Urothelium cell line (cell line): Measurements from ENCODE around the gene GALNT15.

Experiments
- DNase-seq: peaks from one replicate; pipeline ENCODE4 v3.0.0; 2011; ENCODE audit warnings: low spot score, mixed read lengths
- FAIRE-seq: peaks from 2 replicates; lab custom pipeline; 2011; peaks lifted over from hg19 to GRCh38; lab: Jason Lieb, UNC

The GALNT15 gene

DNA sequence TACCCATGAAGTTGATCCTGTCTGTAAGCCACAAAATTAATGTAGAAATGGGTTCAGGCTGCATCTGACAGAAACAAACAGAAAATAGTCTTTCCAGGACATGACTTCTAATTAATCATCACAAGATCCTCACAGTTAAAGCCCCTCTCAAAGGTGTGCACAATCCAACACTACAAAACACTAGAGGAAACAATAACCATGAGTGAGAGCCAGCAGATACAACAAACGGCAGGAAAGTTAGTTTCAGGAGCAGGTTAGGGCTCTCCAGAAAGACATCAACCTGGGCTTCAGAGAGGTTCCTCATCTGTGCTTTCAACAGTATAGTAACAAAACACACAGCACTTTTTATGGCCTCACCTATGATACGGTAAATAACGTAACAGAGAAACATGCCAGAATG lies 47.5 kb downstream of the GALNT15 start:
- FAIRE-seq (no peak), DNase-seq (no peak)

DNA sequence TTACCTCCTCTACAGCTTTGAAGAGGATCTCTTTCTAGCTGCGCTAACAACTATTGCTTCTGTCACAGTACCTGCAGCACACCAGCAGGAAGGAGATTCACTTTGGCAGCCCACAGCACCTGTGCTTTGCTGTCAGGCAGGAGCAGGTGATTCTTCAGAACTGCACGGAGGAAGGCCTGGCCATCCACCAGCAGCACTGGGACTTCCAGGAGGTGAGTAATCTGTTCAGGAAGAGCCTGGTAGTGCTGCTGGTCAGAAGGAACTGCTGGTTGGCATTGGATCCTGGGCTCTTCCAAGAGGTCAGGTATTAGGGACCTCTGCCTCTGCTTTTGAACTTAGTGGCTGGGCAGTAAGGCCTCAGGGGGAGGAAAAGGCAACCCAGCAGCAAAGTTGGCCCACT lies 48.1 kb downstream of the GALNT15 start:
- no peak for FAIRE-seq

DNA sequence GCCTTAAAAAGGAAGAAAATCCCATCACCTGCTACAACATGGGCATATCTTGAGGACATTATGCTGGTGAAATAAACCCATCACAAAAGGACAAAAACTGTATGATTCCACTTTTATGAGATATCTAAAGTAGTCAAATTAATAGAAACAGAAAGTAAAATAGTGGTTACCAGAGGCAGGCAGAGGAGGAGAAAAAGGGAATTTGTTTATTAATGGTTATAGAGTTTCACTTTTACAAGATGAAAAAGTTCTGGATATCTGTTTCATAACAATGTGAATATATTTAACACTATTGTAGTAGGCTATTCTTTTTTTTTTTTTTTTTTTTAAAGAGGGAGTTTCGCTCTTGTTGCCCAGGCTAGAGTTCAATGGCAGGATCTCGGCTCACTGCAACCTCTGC lies 49.8 kb downstream of the GALNT15 start:
- DNase-seq (no peak), FAIRE-seq (no peak)

More for the DNA sequence above, 48.1 kb downstream of the GALNT15 start:
- DNase-seq, result no peak

DNA sequence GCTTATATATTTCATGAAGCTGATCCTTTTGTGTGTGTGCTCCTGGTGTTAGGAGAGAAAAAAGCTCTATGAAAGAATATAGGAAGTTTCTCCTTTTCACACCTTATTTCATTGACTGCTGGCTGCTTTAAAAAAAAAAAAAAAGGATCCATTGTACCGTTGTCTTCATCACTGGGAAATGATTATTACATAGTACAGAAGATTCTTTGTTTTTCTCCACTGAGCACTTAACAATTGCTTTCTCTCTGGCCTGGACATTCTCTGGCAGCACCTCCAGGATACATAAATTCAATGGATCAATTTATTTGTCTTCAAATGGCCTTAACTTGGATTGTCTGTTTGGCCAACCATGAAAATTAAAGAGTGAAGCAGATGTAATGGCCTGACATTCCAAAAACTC lies 53.1 kb downstream of the GALNT15 start:
- DNase-seq (no peak), FAIRE-seq (no peak)

DNA sequence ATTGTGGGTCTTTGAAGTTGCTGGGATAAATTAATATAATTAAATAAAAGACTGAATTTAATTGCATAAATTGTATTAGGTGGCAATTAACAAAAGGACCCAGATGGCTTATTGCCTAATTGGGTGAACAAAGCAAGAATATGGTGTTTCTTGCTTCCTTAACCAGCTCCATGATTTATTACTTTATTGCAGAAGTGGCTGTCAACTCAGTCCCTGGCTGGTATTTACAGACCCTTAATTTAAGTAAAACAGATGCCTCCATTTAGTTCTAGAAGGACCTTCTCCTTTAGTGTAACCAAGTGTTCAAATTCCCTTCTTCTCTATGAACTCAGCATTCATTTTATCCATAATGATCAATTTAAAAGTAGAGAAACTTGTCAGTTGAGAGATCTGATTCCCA lies 55.2 kb downstream of the GALNT15 start:
- FAIRE-seq, result no peak
- DNase-seq, result no peak

DNA sequence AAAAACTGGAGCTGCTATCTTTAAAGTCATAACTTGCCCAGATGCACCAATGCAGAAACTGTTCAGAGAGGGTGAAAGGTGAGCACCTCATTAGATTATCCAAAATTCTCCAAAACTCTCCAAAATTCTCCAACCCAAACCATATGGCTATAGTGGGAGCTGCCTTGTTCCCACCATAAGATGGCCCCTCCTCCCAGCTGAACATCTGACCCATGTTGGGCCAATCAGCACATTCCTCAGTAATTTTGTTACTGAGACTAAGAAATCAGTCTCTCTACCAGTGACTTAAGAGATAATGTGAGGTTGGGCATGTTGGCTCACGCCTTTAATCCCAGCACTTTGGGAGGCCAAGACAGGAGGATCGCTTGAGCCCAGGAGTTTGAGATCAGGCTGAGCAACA lies 57.5 kb downstream of the GALNT15 start:
- DNase-seq, result no peak
- FAIRE-seq, result no peak

DNA sequence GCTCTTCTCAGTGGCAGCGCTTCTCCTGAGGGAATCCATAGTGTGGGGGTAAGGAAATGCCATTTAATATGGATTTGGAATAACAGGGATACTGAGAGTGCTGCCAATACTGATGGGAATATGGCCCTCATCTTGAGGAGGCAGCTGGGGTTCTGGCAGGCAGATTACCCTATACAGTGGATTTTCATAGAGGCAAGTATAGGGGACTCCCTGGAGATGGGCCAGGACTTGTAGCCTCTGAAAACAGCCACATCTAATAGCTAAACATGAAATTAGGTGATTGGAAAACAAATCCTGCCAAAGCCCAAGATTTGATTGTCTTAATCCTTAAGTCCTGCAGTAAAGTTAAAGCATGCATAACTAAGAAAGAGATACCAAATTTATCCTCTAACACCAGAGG lies 59.3 kb downstream of the GALNT15 start:
- no peak for FAIRE-seq
- DNase-seq, result no peak

DNA sequence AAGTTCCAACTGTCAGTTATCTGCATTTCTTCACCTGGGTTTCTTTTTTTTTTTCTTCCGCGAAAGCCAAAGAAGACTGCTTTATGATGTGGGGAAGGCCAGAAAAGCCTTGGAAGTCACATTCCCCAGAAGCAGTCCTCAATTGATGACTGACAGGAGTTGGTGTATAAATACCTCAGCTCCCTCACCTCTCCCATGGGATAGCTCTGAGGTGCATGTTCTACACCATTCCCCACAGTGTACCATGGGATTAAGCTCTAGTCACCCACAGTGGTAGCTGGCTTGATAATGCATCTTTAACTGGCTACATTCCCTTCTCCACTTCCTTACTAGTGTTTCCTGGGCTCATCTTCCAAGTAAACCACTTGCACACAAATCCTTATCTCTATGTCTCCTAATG lies 59.8 kb downstream of the GALNT15 start:
- DNase-seq, result no peak
- no peak for FAIRE-seq

DNA sequence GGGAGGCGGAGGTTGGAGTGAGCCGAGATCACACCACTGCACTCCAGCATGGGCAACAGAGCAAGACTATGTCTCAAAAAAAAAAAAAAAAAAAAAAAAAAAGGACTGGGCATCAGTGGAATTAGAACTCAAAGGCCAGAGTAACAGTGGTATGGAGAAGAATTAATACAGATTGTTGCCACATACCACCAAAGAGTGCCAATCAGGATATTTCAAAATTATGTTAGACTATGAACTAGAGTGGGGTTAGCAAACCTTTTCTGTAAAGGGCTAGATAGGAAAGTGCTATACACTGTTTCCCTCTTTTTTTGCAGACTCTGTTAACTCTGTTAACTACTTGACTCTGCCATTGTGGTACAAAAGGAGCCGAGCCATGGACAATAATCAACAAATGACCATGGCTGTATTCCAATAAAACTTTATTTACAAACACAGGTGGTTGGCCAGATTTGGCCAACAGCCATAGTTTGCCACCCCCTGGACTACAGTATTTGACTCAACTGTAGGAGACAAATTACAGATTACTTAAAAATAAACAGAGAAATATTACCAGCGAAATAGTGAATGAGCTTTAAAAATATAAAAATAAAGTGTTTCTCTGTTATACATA lies 61.7 kb downstream of the GALNT15 start:
- DNase-seq, result no peak
- no peak for FAIRE-seq

DNA sequence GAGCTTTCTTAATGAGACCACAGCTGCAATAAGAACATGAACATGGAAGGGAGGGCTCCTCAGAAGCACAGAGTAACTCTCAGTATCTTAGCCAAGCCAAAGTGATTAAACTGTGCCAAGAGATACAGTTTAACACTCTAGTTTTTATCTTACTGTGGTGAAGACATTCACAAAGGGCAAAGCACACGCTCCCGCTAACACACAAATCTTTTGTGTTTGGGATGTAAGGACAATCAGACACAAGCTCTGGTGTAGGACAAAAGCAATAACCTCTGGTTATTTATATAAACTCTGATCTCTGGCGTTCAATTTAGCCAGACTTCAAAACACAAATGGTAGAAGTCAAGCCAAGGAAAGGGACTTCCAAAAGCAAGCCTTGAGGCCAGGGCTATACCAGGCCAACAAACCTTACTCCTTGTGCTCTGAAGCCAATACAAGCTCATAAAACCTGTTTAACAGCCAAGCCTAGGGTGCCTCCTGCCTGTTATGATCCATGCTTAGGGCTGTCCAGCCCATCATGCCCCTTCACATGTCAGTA lies 62.4 kb downstream of the GALNT15 start:
- DNase-seq, result no peak
- no peak for FAIRE-seq

DNA sequence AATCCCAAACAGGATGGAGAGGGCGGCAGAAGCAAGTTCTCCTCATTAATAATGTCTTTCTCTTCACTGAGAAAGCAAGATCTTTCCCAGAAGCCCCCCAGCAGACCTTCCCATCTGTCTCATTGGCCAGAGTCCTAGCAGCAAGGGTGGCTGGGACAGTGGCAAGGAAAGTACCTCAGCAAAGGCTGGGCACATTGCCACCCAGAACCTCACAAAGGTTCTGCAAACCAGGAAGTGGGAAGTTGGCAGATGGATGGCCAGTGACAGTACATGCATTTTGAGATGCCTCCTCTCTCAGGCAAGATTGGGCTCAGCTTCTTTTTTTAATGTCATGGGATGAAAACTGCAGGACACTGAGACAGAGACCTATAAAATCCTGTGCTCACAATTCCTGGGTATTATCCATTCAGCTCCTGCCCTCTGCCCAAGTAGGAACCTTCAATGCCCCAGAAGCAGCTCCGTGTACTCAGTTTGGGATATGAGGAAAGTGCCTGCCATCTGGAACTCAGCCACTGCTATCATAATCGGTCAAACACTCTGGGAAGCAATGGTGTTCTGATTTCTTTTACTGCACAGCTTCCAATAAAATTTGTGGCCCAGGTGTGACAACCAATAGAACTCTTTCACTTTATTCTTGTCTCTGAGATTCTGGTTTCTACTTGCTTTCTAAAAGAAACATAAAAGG lies 64.7 kb downstream of the GALNT15 start:
- FAIRE-seq (no peak), DNase-seq (no peak)

DNA sequence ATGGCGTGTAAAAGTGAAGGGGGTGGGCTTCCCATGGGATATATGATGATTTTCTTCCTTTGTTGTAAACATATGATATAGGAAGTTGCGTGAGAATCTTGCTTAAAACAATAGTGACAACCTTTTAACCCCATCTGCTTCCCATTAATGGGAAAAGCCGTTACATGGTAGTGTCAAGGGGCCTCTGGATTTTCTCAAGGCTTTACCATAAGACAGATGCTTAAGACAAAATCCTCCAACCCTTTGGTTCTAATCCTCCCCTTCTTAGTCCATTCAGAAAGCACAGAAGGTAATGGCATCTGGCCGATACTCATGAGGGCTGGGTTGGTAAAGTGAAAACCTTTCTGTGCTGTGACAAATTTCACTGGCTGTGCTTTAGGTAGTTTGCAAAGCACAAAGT lies 65.3 kb downstream of the GALNT15 start:
- no peak for DNase-seq
- no peak for FAIRE-seq

DNA sequence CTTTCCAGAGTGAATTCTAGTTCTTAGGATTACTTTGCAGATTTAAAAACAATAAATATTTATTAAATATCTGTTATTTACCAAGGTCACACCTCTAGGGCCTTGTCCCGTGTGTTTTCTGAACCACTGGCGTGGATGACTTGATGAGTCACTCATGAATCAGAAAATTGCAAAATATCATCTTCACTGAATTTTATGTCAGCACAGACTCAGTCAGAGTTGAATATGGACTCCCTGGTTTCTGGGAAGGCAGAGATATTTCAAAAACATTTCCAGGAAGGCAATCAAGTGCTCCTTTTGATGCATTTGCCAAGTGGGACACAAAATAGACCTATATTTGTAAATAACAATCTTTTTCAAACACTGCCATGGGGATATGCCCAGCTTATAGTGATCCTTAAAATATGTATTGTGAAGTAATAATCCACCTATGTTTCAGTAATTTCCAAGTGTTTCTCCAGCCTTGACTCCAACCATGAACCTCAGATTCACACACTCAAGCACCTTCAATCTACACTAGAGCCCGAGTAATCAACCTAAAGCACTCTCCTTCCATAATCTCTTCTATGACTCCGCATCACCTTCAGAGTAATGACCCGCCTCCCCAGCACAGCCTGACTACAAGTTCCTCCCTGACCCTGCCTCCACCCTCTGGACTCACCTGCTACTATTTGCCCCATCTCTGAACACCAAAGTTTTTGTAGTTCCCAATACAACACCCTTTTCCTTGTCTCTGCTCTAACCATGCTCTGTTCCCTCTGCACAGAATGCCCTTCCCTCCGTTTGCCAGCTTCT lies 65.9 kb downstream of the GALNT15 start:
- FAIRE-seq (no peak), DNase-seq (peak; percentile 37)

DNA sequence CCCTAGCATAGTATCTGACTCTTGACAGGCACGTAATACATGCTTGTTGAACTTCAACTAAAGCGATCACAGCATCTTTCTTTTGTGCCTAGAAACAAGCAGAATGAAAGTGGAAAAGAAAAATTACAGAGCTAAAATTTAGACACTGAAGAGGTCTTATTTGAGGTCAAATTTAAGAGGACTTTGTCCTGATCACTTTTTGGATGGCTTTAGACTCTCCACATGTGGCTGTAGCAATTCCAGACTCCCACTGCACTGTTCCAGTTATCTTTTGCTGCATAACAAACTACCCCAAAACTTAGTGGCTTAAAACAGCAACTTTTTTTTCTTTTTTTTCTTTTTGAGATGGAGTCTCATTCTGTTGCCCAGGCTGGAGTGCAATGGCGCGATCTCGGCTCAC lies 66.7 kb downstream of the GALNT15 start:
- FAIRE-seq (no peak), DNase-seq (no peak)

DNA sequence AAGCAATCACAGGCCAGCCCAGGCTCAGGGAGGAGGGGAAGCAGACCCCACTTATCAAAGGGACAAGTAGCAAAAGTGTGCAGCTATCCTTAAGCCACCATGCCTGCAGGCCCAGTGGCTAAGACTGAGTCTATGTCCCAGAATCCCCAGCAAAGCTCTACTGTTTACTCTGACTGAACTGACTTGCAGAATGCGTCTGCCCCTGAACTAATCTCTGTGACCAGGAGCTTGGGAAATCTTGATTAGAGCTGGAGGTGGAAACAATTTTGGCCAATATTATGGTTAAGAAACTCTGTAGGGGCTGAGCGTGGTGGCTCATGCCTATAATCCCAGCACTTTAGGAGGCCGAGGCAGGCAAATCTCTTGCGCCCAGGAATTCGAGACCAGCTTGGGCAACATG lies 67.7 kb downstream of the GALNT15 start:
- FAIRE-seq, result no peak
- no peak for DNase-seq

DNA sequence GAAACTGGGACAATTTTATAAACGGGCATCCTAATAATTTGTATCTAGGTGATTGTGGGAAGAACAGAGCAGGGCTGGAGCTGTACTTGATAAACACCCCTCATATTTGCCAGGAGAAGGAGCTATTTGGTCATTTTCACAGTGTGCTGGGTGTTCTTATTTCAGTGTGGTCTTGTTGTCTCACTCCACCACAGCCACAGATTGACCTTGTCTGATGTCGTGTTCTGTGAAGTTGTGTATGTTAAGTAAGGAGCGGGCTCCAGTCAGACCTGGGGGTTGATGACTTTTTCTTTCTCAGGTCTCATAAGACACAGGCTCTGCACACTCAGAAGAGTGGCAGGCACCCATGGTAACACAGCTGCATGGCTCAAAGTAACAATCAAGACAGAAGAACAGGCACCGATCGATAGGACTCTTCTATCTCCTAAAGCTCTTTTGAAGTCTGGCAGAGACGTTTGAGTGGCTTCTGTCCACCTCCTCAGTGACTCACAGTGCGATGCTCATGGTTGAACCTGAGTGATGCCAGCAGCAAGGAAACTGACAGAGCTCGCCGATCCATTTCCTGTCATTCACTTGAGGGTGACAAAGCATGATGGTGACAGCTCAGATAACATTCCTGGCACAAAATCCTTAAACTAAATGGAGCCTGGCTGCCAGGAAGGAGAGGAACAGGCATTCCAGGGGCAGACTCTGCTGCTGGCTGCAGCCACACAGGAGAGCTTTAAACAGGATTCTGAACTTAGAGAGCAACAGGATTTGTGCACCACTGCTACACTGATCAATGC lies 69.4 kb downstream of the GALNT15 start:
- DNase-seq (no peak), FAIRE-seq (no peak)

DNA sequence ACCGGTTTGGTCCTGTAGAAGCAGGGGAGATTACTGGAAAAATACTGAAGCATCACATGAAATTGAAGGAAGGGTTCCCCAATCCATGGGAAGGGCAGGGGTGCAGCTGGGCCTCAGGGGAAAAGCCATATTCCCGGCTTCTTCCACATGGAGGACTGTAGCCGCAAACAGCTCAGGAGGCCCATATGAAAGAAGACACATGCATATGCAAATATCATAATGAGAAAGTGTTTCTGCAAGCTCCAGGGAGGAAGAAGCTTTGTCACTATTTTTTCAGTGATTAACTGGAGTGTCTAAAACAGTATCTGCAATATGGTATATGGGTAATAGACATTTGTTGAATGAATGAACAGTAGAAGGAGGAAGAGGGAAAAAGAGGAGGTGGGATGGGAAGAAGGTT lies 71.1 kb downstream of the GALNT15 start:
- DNase-seq, result no peak
- FAIRE-seq, result no peak

DNA sequence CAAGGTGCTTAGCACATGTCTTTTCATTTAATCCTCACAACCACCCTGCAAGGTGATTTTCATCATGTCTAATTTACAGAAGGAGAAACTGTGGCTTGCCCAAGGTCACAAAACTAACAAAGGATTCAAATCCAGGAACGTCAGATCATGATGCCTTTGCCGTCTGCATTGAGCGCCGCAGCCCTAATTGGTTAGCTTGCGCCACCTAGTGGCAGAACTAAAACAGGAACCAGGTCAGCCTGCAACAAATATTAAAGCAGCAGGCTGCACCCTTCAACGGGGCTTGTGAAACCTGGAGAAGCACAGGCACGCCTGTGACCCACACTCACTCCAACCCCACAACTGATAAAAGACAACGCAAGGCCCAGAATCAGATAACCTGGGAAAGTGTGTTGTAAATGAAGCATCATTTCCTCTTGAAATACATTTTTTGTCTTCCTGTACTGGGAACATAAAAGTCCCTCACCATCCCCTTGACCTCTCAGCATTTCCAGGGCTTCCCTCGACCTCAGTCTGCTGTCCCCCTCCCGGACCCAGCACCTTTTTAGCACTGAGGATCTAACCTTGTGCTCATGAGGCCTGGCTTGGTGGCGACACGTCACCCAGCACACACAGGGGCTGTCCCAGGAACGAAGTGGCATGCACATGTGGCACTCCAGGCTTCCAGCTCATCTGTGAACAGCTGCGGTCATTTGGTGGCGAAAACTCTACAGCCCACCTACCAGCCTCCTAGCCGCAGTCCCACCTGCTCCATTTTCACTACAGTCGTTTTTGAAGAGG lies 73.0 kb downstream of the GALNT15 start:
- DNase-seq (peak; percentile 79), FAIRE-seq (no peak)

DNA sequence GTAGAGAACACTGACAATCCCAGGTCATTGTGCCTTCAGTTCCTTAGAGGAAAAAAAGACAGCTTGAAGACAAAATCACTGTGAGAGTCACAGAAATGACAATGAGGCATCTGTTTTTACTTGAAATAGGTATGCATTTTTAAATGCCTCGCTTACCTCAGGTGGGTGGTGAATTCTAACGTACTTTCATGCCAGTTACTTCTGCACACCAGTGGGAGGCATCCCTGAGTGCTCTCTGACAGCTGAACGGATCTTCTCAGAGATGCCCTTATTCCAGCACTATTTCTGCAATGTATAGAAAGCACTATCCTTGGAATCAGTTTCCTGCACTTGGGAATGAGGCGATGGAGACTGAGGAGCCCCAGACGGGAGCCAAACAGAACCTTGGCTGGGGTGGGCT lies 74.1 kb downstream of the GALNT15 start:
- no peak for FAIRE-seq
- DNase-seq, result no peak

DNA sequence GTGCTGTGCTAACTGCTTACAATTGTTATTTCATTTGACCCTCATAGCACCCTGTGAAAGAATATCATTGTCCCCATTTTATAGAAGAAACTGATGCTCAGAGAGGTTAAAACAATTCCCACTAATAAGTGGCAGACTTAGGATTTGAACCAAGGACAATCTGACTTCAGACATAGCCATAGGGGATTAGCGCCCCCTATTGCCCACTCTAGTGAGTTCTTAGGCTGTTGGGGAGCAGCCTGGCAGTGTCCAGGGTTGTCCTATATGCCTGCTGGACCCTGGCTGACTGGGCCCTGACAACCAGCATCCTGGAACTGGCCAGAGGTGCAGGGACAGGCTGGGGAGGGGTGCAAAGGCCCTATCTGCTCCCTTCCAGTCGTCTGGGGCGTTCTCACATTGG lies 74.9 kb downstream of the GALNT15 start:
- FAIRE-seq (no peak), DNase-seq (peak; percentile 54)
